ENCODE results near the gene SLC9A7.

DNA sequence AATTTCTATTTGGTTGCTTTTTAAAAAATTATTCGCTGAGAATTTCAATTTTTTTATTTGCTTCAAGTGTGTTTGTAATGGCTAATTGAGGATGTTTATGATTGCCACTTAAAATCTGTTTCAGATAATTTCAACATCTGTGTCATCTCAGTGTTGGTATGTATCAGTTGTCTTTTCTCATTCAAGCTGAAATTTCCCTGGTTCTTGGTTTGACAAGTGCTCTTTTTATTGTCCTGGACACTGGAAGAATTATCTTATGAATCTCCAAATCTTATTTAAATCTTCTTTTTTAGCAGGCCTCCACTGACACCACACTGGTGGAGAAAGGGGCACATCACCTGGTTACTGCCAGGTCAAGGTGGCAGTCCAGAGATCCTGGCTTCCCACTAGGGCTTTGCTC, 163.8 kb downstream of the SLC9A7 start:
- TF ChIP-seq CTCF (IDR thresholded peaks at IDR 0.05) (no peak), POLR2A (IDR thresholded peaks at IDR 0.05) (no peak), POLR2AphosphoS5 (IDR thresholded peaks at IDR 0.05) (no peak), EP300 (IDR thresholded peaks at IDR 0.05; ENCODE audit: low read depth) (no peak)

Measured in transverse colon (tissue), 4 donors.